ENCODE results near the gene DUSP2.

- TF ChIP-seq CTCF (IDR thresholded peaks at IDR 0.05) (no peak), TCF7L2 (IDR thresholded peaks at IDR 0.05; ENCODE audit: low read depth, low read length) (no peak)
Measured at GRCh38 chr2:96110621-96111256, 34.5 kb downstream of the DUSP2 start.

All from Panc1 (cell line).